ENCODE measurements around the gene ARSB. TPM values are rescaled to one million over a fixed set of nuclear protein-coding genes. Genes with fewer than 3 reads are reported as not detected.

ARSB gene
- total RNA-seq, 3 donors from 2014 or later = 9.8 to 17.6 (median 10.0) TPM

- no peak for TF ChIP-seq POLR2AphosphoS5 (IDR thresholded peaks at IDR 0.05)
- no peak for TF ChIP-seq POLR2A (IDR thresholded peaks at IDR 0.05)
- H3K4me3 ChIP-seq = no peak overlapping the region
- H3K4me1 ChIP-seq = no peaks in the 10 kb centered on the region
- no peaks in the 10 kb centered on the region for H3K9me3 ChIP-seq
- no peak overlapping the region for H3K27ac ChIP-seq
- intact Hi-C loops (cut with DNase I; ENCODE audit: low total_unique reads) = no loop called here
- H3K36me3 ChIP-seq = no peaks in the 10 kb centered on the region
- no peaks in the 10 kb centered on the region for H3K27me3 ChIP-seq
- DNase-seq (ENCODE audit: low spot score in 2 of 2) = no peak
Measured at GRCh38 chr5:78823196-78823595, 161.9 kb downstream of the ARSB start.

- no peaks in the 10 kb centered on the region for H3K36me3 ChIP-seq
- intact Hi-C loops (cut with DNase I; ENCODE audit: low total_unique reads) = no loop called here
- DNase-seq (ENCODE audit: low spot score in 2 of 2) = no peak
- H3K4me1 ChIP-seq = no peaks in the 10 kb centered on the region
- no peaks in the 10 kb centered on the region for H3K9me3 ChIP-seq
- H3K27me3 ChIP-seq = no peaks in the 10 kb centered on the region
- TF ChIP-seq POLR2AphosphoS5 (IDR thresholded peaks at IDR 0.05) (no peak), POLR2A (IDR thresholded peaks at IDR 0.05) (no peak), CTCF (IDR thresholded peaks at IDR 0.05) (no peak)
- no peak overlapping the region for H3K27ac ChIP-seq
- no peak overlapping the region for H3K4me3 ChIP-seq
Measured at GRCh38 chr5:78821536-78822021, 163.5 kb downstream of the ARSB start.

- TF ChIP-seq POLR2A (IDR thresholded peaks at IDR 0.05) = no peak
- no peak for TF ChIP-seq CTCF (IDR thresholded peaks at IDR 0.05)
- TF ChIP-seq POLR2AphosphoS5 (IDR thresholded peaks at IDR 0.05) = no peak
- H3K4me1 ChIP-seq = no peaks in the 10 kb centered on the region
- peak overlapping the region in 1 of 2 donors; percentile 41 for H3K27ac ChIP-seq
- intact Hi-C loops (cut with DNase I; ENCODE audit: low total_unique reads) = no loop called here
- no peaks in the 10 kb centered on the region for H3K9me3 ChIP-seq
- no peaks in the 10 kb centered on the region for H3K36me3 ChIP-seq
- no peak for DNase-seq (ENCODE audit: low spot score in 2 of 2)
- no peak overlapping the region for H3K4me3 ChIP-seq
- H3K27me3 ChIP-seq = no peaks in the 10 kb centered on the region
Measured at GRCh38 chr5:78819707-78820106, 165.4 kb downstream of the ARSB start.

DNA sequence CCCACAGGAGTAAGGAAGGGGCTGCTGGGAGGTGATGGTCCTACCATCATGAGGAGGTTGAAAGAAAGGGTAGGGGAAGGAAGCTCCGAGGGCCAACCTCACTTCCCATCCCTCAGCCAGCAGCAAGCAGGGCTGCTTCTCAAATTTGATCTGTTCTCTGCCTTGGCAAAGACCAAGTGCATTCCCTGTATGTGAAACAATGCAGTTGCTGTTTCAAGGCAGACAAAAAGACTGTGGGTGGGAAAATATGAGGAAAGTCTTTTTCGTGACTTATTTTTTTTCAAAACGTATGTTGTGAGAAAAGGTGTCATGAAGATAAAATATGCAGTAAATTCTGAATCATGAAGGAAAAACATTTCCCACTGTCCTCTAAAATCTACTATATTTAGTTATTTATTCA is 165.9 kb downstream of the ARSB start:
- H3K27ac ChIP-seq = peak overlapping the region; percentile 41 to 50
- no peak for TF ChIP-seq POLR2AphosphoS5 (IDR thresholded peaks at IDR 0.05)

GRCh38 chr5:78816143-78816765 is 168.9 kb downstream of the ARSB start:
- no peaks in the 10 kb centered on the region for H3K4me1 ChIP-seq
- no peaks in the 10 kb centered on the region for H3K27me3 ChIP-seq
- H3K27ac ChIP-seq = no peak overlapping the region
- intact Hi-C loops (cut with DNase I; ENCODE audit: low total_unique reads) = no loop called here
- H3K9me3 ChIP-seq = no peaks in the 10 kb centered on the region
- H3K36me3 ChIP-seq = no peaks in the 10 kb centered on the region
- DNase-seq (ENCODE audit: low spot score in 2 of 2) = no peak
- no peak overlapping the region for H3K4me3 ChIP-seq
- TF ChIP-seq POLR2AphosphoS5 (IDR thresholded peaks at IDR 0.05) (no peak), CTCF (IDR thresholded peaks at IDR 0.05) (no peak)

More for the DNA sequence above, 165.9 kb downstream of the ARSB start:
- Histone ChIP-seq H3K4me1 (no peaks in the 10 kb centered on the region), H3K4me3 (no peak overlapping the region), H3K36me3 (no peaks in the 10 kb centered on the region), H3K27me3 (no peaks in the 10 kb centered on the region), H3K9me3 (no peaks in the 10 kb centered on the region)
- intact Hi-C loops (cut with DNase I; ENCODE audit: low total_unique reads) = no loop called here
- DNase-seq (ENCODE audit: low spot score in 2 of 2) = no peak

GRCh38 chr5:78813906-78814530 is 171.1 kb downstream of the ARSB start:
- Histone ChIP-seq H3K27me3 (no peaks in the 10 kb centered on the region), H3K4me3 (no peak overlapping the region), H3K36me3 (no peaks in the 10 kb centered on the region), H3K27ac (no peak overlapping the region), H3K9me3 (no peaks in the 10 kb centered on the region), H3K4me1 (no peaks in the 10 kb centered on the region)
- intact Hi-C loops (cut with DNase I; ENCODE audit: low total_unique reads) = no loop called here
- TF ChIP-seq POLR2AphosphoS5 (IDR thresholded peaks at IDR 0.05) (no peak), CTCF (IDR thresholded peaks at IDR 0.05) (no peak), POLR2A (IDR thresholded peaks at IDR 0.05) (no peak)
- DNase-seq (ENCODE audit: low spot score in 2 of 2) = no peak

Measured in breast epithelium (tissue), 4 donors.